SK-N-SH treated with all-trans-retinoic acid at 6 μM for 48 hours (cell line): ENCODE data around the gene HIF1A.
"Not testable (repeated sequence)": the region's sequence is repeated elsewhere in the genome, so short reads cannot be mapped to it uniquely, and the experiment has no call there.

Experiments used
- ATAC-seq: fragments of 200-7000 bp; cut with Tn5 transposase; 3 replicates; pipeline ENCODE4 v1.9.1; 2020; ENCODE audit warnings: mild to moderate bottlenecking, moderate library complexity
- ARNTL ChIP-seq: fragments of 450-650 bp; formaldehyde crosslinking; IDR thresholded peaks from 2 replicates; pipeline ENCODE4 v1.5.0; 2020; ENCODE audit warnings: low read depth, mild to moderate bottlenecking, moderate library complexity, borderline replicate concordance
- BACH2 ChIP-seq: fragments of 250-450 bp; sonication (Bioruptor Pico); IDR thresholded peaks from 2 replicates; pipeline ENCODE4 v1.9.0; 2021; ENCODE audit warnings: mild to moderate bottlenecking, borderline replicate concordance
- CREB5 ChIP-seq: fragments of 250-450 bp; sonication (Bioruptor Pico); IDR thresholded peaks from 2 replicates; pipeline ENCODE4 v1.5.1; 2020; ENCODE audit warnings: low read depth, mild to moderate bottlenecking, moderate library complexity
- CSDC2 ChIP-seq: fragments of 250-450 bp; sonication (Bioruptor Pico); IDR thresholded peaks from 2 replicates; pipeline ENCODE4 v1.5.0; 2020; ENCODE audit warnings: mild to moderate bottlenecking, moderate library complexity
- CSRNP3 ChIP-seq: fragments of 250-450 bp; sonication (Bioruptor Pico); IDR thresholded peaks from 2 replicates; pipeline ENCODE4 v1.5.1; 2021; ENCODE audit warnings: mild to moderate bottlenecking, moderate library complexity
- ESRRG ChIP-seq: fragments of 250-450 bp; sonication (Bioruptor Pico); IDR thresholded peaks from 2 replicates; pipeline ENCODE4 v1.6.1; 2021; ENCODE audit warnings: mild to moderate bottlenecking
- GLIS3 ChIP-seq: fragments of 250-450 bp; sonication (Bioruptor Pico); IDR thresholded peaks from 2 replicates; pipeline ENCODE4 v1.5.0; 2020; ENCODE audit warnings: mild to moderate bottlenecking, moderate library complexity
- ISL1 ChIP-seq: fragments of 250-450 bp; sonication (Bioruptor Pico); IDR thresholded peaks from 2 replicates; pipeline ENCODE4 v2.1.2; 2022; ENCODE audit warnings: mild to moderate bottlenecking, moderate library complexity
- OSR1 ChIP-seq: fragments of 250-450 bp; sonication (Bioruptor Pico); IDR thresholded peaks from 2 replicates; pipeline ENCODE4 v1.8.0; 2022; ENCODE audit warnings: moderate library complexity, mild to moderate bottlenecking, inconsistent platforms
- PATZ1 ChIP-seq: fragments of 250-450 bp; sonication (Bioruptor Pico); IDR thresholded peaks from 2 replicates; pipeline ENCODE4 v1.8.0; 2020; ENCODE audit warnings: mild to moderate bottlenecking, moderate library complexity, borderline replicate concordance
- POU6F1 ChIP-seq: fragments of 250-450 bp; sonication (Bioruptor Pico); IDR thresholded peaks from 2 replicates; pipeline ENCODE4 v1.8.0; 2021; ENCODE audit warnings: low read depth, mild to moderate bottlenecking, moderate library complexity, borderline replicate concordance
- PPARA ChIP-seq: fragments of 250-450 bp; sonication (Bioruptor Pico); IDR thresholded peaks from 2 replicates; pipeline ENCODE4 v1.5.0; 2020; ENCODE audit warnings: mild to moderate bottlenecking, borderline replicate concordance
- RARB ChIP-seq: fragments of 250-450 bp; sonication (Bioruptor Pico); IDR thresholded peaks from 2 replicates; pipeline ENCODE4 v1.8.0; 2021; ENCODE audit warnings: mild to moderate bottlenecking, moderate library complexity
- SNAI2 ChIP-seq: fragments of 250-450 bp; sonication (Bioruptor Pico); IDR thresholded peaks from 2 replicates; pipeline ENCODE4 v1.5.0; 2020; ENCODE audit warnings: mild to moderate bottlenecking, moderate library complexity
- TCF4 ChIP-seq: fragments of 250-450 bp; sonication (Bioruptor Pico); IDR thresholded peaks from 2 replicates; pipeline ENCODE4 v1.8.0; 2021; ENCODE audit warnings: mild to moderate bottlenecking, moderate library complexity, borderline replicate concordance
- TOX ChIP-seq: fragments of 250-450 bp; sonication (Bioruptor Pico); IDR thresholded peaks from 2 replicates; pipeline ENCODE4 v1.8.0; 2021; ENCODE audit warnings: mild to moderate bottlenecking, moderate library complexity, borderline replicate concordance
- ZFP3 ChIP-seq: fragments of 250-450 bp; sonication (Bioruptor Pico); IDR thresholded peaks from 2 replicates; pipeline ENCODE4 v1.5.0; 2020; ENCODE audit warnings: mild to moderate bottlenecking, moderate library complexity
- ZFP30 ChIP-seq: fragments of 450-650 bp; formaldehyde crosslinking; IDR thresholded peaks from 2 replicates; pipeline ENCODE4 v1.5.0; 2022; ENCODE audit warnings: mild to moderate bottlenecking, moderate library complexity
- ZNF565 ChIP-seq: fragments of 450-650 bp; formaldehyde crosslinking; conservative IDR thresholded peaks from 2 replicates; pipeline ENCODE4 v1.5.0; 2020; ENCODE audit warnings: low read depth, mild to moderate bottlenecking, moderate library complexity
- ZNF70 ChIP-seq: fragments of 450-650 bp; formaldehyde crosslinking; IDR thresholded peaks from 2 replicates; pipeline ENCODE4 v1.5.0; 2020; ENCODE audit warnings: mild to moderate bottlenecking, moderate library complexity
- ZNF8 ChIP-seq: fragments of 450-650 bp; formaldehyde crosslinking; IDR thresholded peaks from 2 replicates; pipeline ENCODE4 v1.5.0; 2020; ENCODE audit warnings: mild to moderate bottlenecking, moderate library complexity

The HIF1A gene

GRCh38 chr14:61752626-61753025 lies 57.3 kb downstream of the HIF1A start:
- ATAC-seq, result no peak

GRCh38 chr14:61753631-61754030 lies 58.3 kb downstream of the HIF1A start:
- ATAC-seq, result peak; percentile 43; the same call in 2 of the 3 replicates
- no peak for TF ChIP-seq RARB (CRISPR knock-in tag)
- TF ChIP-seq POU6F1, result no peak
- TF ChIP-seq PPARA (CRISPR knock-in tag), result no peak
- no peak for TF ChIP-seq ZFP30 (CRISPR knock-in tag)
- no peak for TF ChIP-seq TOX
- TF ChIP-seq ZNF8, result no peak
- no peak for TF ChIP-seq ISL1
- TF ChIP-seq GLIS3 (CRISPR knock-in tag), result no peak
- TF ChIP-seq, all 23 proteins: peak for 0

More at GRCh38 chr14:61752626-61753025, 57.3 kb downstream of the HIF1A start:
- TF ChIP-seq ISL1 (no peak), ZNF565 (no peak), BACH2 (CRISPR knock-in tag) (no peak), ZNF70 (CRISPR knock-in tag) (no peak), PATZ1 (CRISPR knock-in tag) (no peak), CSDC2 (CRISPR knock-in tag) (no peak), OSR1 (CRISPR knock-in tag) (no peak), ESRRG (no peak), ZFP3 (CRISPR knock-in tag) (no peak), RARB (CRISPR knock-in tag) (no peak), CREB5 (CRISPR knock-in tag) (no peak), SNAI2 (CRISPR knock-in tag) (no peak), ARNTL (CRISPR knock-in tag) (no peak), PPARA (CRISPR knock-in tag) (no peak)

- peak; percentile 35; the same call in 2 of the 3 replicates for ATAC-seq
These were observed 59.5 kb downstream of the HIF1A start for GRCh38 chr14:61754627-61755381.

GRCh38 chr14:61755382-61755742 lies 60.0 kb downstream of the HIF1A start:
- ATAC-seq, result not testable (repeated sequence)

More at GRCh38 chr14:61754627-61755381, 59.5 kb downstream of the HIF1A start:
- TF ChIP-seq ZNF70 (CRISPR knock-in tag) (no peak), PATZ1 (CRISPR knock-in tag) (no peak), ISL1 (no peak), SNAI2 (CRISPR knock-in tag) (no peak), TOX (no peak)

- TF ChIP-seq CSRNP3 (no peak), TOX (no peak), ESRRG (no peak), TCF4 (CRISPR knock-in tag) (no peak), PPARA (CRISPR knock-in tag) (no peak), ARNTL (CRISPR knock-in tag) (no peak), OSR1 (CRISPR knock-in tag) (no peak), CREB5 (CRISPR knock-in tag) (no peak)
- ATAC-seq, result no peak
These were observed 60.8 kb downstream of the HIF1A start for GRCh38 chr14:61756135-61756534.
